Measurements from ENCODE around the gene RAB38. TPM values are rescaled to one million over a fixed set of nuclear protein-coding genes. Genes with fewer than 3 reads are reported as not detected.

Gene RAB38
- 0.17 TPM in 1 of 2 replicates, not detected in the other for total RNA-seq (2014; rRNA removed; shearing (Covaris generic))

GRCh38 chr11:88174709-88175568, at the start of gene RAB38:
RAB38 (minus strand) TSS chr11:88175443; CDS start chr11:88175384, 59 bp downstream.
- no peak for DNase-seq (ENCODE audit: low spot score)
- in situ Hi-C loops (cut with HindIII; ENCODE audit: low sequenced_read_pairs), result no loop called here

- in situ Hi-C loops (cut with HindIII; ENCODE audit: low sequenced_read_pairs), result no loop called here
- DNase-seq (ENCODE audit: low spot score), result no peak
Observed at GRCh38 chr11:88213406-88213805, 38.2 kb upstream of the RAB38 start.

GRCh38 chr11:88212300-88212699, 37.1 kb upstream of the RAB38 start:
- in situ Hi-C loops (cut with HindIII; ENCODE audit: low sequenced_read_pairs), result no loop called here
- no peak for DNase-seq (ENCODE audit: low spot score)

GRCh38 chr11:88208745-88209144, 33.5 kb upstream of the RAB38 start:
- in situ Hi-C loops (cut with HindIII; ENCODE audit: low sequenced_read_pairs), result no loop called here
- DNase-seq (ENCODE audit: low spot score), result no peak

DNA sequence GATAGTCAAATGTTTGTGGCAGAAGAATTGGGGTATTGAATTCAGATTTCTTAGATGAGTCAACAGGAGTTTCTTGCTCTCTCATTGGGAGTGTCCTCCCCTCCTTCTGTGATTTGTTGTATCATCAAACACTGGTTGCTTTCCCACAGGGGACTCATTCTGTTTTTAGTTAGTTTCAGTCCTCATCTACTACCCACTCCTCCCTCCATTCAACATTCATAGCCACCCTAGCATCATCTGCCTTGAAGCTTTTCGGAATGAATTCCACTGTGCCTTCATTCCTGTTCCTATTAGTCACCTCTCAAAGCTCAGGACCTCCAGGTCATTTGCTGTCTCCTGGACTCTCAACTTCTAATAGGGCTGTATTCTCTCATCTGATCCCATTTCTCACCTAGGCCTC, 31.5 kb upstream of the RAB38 start:
- in situ Hi-C loops (cut with HindIII; ENCODE audit: low sequenced_read_pairs), result no loop called here
- no peak for DNase-seq (ENCODE audit: low spot score)

GRCh38 chr11:88204353-88204752, 29.1 kb upstream of the RAB38 start:
- no peak for DNase-seq (ENCODE audit: low spot score)
- in situ Hi-C loops (cut with HindIII; ENCODE audit: low sequenced_read_pairs), result no loop called here

GRCh38 chr11:88203604-88204003, 28.4 kb upstream of the RAB38 start:
- DNase-seq (ENCODE audit: low spot score), result no peak
- in situ Hi-C loops (cut with HindIII; ENCODE audit: low sequenced_read_pairs), result no loop called here

- no peak for DNase-seq (ENCODE audit: low spot score)
- in situ Hi-C loops (cut with HindIII; ENCODE audit: low sequenced_read_pairs), result no loop called here
Observed at GRCh38 chr11:88202498-88202897, 27.3 kb upstream of the RAB38 start.

DNA sequence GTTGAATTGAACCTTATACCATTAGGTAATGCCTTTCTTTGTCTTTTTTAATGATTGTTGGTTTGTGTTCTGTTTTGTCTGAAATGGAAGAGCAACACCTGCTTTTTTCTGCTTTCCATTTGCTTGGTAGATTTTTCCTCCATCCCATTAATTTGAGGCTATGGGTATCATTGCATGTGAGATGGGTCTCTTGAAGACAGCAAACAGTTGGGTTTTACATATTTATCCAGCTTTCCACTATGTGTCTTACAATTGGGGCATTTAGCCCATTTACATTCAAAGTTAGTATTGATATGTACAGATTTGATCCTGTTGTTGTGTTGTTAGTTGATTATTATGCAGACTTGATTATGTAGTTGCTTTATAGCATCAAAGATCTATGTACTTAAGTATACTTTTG, 21.1 kb upstream of the RAB38 start:
- in situ Hi-C loops (cut with HindIII; ENCODE audit: low sequenced_read_pairs), result no loop called here
- DNase-seq (ENCODE audit: low spot score), result no peak

DNA sequence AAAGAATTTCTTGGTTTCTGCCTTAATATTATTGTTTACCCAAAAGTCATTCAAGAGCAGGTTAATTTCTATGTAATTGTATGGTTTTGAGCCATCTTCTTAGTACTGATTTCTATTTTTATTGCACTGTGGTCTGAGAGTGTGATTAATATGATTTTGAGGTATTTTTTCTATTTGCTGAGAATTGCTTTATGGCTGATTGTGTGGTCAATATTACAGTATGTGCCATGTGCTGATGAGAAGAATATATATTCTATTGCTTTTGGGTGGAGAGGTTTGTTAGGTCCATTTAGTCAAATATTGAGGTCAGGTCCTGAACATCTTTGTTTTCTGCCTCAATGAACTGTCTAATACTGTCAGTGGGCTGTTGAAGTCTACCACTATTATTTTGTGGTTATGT, 20.7 kb upstream of the RAB38 start:
- no peak for DNase-seq (ENCODE audit: low spot score)
- in situ Hi-C loops (cut with HindIII; ENCODE audit: low sequenced_read_pairs), result no loop called here

- DNase-seq (ENCODE audit: low spot score), result no peak
- in situ Hi-C loops (cut with HindIII; ENCODE audit: low sequenced_read_pairs), result no loop called here
Observed at GRCh38 chr11:88194990-88195389, 19.7 kb upstream of the RAB38 start.

- DNase-seq (ENCODE audit: low spot score), result no peak
- in situ Hi-C loops (cut with HindIII; ENCODE audit: low sequenced_read_pairs), result no loop called here
Observed at GRCh38 chr11:88193278-88193677, 18.0 kb upstream of the RAB38 start.

- DNase-seq (ENCODE audit: low spot score), result no peak
- in situ Hi-C loops (cut with HindIII; ENCODE audit: low sequenced_read_pairs), result no loop called here
Observed at GRCh38 chr11:88188932-88189253, 13.7 kb upstream of the RAB38 start.

GRCh38 chr11:88188251-88188931, 13.1 kb upstream of the RAB38 start:
- no peak for DNase-seq (ENCODE audit: low spot score)
- in situ Hi-C loops (cut with HindIII; ENCODE audit: low sequenced_read_pairs), result no loop called here

- in situ Hi-C loops (cut with HindIII; ENCODE audit: low sequenced_read_pairs), result no loop called here
- DNase-seq (ENCODE audit: low spot score), result no peak
Observed at GRCh38 chr11:88183233-88183632, 8.0 kb upstream of the RAB38 start.

DNA sequence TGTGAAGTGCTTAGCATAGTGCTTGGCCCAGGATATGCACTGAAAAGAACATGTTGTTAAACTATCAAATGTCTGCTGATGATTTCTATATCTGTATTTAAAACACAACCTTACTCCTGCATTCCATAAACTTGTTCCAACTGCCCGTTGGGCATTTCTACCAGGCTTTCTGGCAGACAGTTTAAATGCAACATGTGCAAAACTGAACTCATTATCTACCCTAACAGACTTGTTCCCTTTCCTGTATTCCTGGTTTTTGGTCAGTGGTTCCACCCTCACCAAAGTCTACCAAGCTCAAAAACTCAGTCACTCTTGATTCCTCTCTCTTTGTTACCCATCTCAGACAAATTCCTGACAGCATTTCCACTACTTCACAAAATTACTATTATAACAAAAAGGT, 6.5 kb upstream of the RAB38 start:
- in situ Hi-C loops (cut with HindIII; ENCODE audit: low sequenced_read_pairs), result no loop called here
- DNase-seq (ENCODE audit: low spot score), result no peak

GRCh38 chr11:88179971-88180629, 4.9 kb upstream of the RAB38 start:
- no peak for DNase-seq (ENCODE audit: low spot score)
- in situ Hi-C loops (cut with HindIII; ENCODE audit: low sequenced_read_pairs), result no loop called here

- DNase-seq (ENCODE audit: low spot score), result no peak
- in situ Hi-C loops (cut with HindIII; ENCODE audit: low sequenced_read_pairs), result no loop called here
Observed at GRCh38 chr11:88179141-88179540, 3.9 kb upstream of the RAB38 start.

DNA sequence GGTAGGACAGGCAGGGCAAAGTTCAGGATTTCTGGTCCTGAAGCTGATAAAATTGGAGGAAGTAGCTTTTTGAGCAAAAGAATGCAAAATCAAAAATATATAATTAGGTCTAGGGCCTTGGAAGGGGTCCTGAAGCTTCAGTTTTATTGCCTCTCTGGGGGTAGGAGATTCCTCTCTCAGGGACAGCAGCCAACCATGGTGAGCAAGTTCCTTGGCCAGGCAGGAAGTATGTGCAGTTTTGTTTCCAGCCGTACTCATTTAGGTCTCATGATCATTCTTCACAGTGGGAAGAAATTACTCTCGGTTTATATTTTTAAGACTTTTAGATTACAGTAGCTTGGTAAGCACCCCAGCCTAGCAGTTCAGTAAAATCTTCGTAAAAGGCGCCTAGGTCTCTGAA, 2.9 kb upstream of the RAB38 start:
- DNase-seq (ENCODE audit: low spot score), result no peak
- in situ Hi-C loops (cut with HindIII; ENCODE audit: low sequenced_read_pairs), result no loop called here

DNA sequence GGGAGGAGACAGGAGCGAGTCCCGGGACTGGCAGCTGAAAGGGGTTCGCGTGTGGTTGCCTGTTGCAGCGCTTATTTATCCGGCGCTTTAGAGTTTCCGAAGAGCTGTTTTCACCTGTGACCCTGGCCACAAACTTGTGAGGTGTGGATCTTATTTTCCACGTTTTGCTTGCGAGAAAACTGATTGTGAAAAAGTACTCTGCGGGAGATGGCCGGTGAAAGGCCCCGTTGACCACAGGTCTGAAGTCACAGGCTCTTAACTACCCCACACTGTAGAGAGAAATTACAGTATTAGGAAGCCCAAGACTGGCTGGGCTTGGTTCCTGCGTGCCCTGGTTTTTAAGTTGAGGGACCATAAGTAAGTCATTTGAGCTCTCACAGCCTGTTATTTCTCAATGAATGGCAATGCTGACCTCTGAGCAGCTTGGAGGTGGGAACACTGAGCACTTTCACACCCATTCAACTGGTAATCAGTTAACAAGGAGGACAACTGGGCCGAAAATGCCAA, 379 bp upstream of the RAB38 start:
- in situ Hi-C loops (cut with HindIII; ENCODE audit: low sequenced_read_pairs), result no loop called here
- no peak for DNase-seq (ENCODE audit: low spot score)

All from G401 (cell line).